ENCODE measurements around the gene SMTN.

- TF ChIP-seq CTCF (IDR thresholded peaks at IDR 0.05): no peak
- TF ChIP-seq EP300 (IDR thresholded peaks at IDR 0.05): no peak
Observed at GRCh38 chr22:31064369-31064768, 16.7 kb upstream of the SMTN start.

Measured in tibial nerve (tissue), 4 donors.